ENCODE results near the gene DMWD.

DMWD gene

GRCh38 chr19:45792470-45793177 is at the start of gene DMWD:
Gene DMWD, minus strand, starts transcription at chr19:45792845. Its CDS starts 89 bp downstream, at chr19:45792756.
- H3K36me3 ChIP-seq (ENCODE audit: insufficient read depth, low read length): peaks cover 3% of the 10 kb centered on the region; the same call in 1 of the 2 replicates
- peaks cover 6% of the 10 kb centered on the region for H3K4me1 ChIP-seq (ENCODE audit: control insufficient read depth, insufficient read depth, low read length, unreplicated experiment)
- no peaks in the 10 kb centered on the region for H3K27me3 ChIP-seq (ENCODE audit: insufficient read depth, low read length)
- H3K27ac ChIP-seq (ENCODE audit: low read depth, low read length): peak within 1 kb of the TSS; percentile 59
- H2AFZ ChIP-seq (ENCODE audit: low read length, unreplicated experiment): no peak within 1 kb of the TSS
- peaks cover 19% of the 10 kb centered on the region for H3K79me2 ChIP-seq (ENCODE audit: control insufficient read depth, insufficient read depth, low read length, unreplicated experiment)
- H3K4me3 ChIP-seq (ENCODE audit: low read depth, low read length): peak within 1 kb of the TSS; percentile 78

GRCh38 chr19:45842198-45842597 is 49.6 kb upstream of the DMWD start:
- Histone ChIP-seq H3K36me3 (ENCODE audit: insufficient read depth, low read length) (peaks cover 20% of the 10 kb centered on the region), H2AFZ (ENCODE audit: low read length, unreplicated experiment) (no peak overlapping the region), H3K4me1 (ENCODE audit: control insufficient read depth, insufficient read depth, low read length, unreplicated experiment) (no peaks in the 10 kb centered on the region), H3K27ac (ENCODE audit: low read depth, low read length) (no peak overlapping the region), H3K4me3 (ENCODE audit: low read depth, low read length) (no peak overlapping the region), H3K27me3 (ENCODE audit: insufficient read depth, low read length) (no peaks in the 10 kb centered on the region), H3K79me2 (ENCODE audit: control insufficient read depth, insufficient read depth, low read length, unreplicated experiment) (no peaks in the 10 kb centered on the region)

- Histone ChIP-seq H3K4me1 (ENCODE audit: control insufficient read depth, insufficient read depth, low read length, unreplicated experiment) (no peaks in the 10 kb centered on the region), H3K4me3 (ENCODE audit: low read depth, low read length) (no peak overlapping the region), H2AFZ (ENCODE audit: low read length, unreplicated experiment) (no peak overlapping the region), H3K36me3 (ENCODE audit: insufficient read depth, low read length) (peaks cover 7% of the 10 kb centered on the region), H3K27ac (ENCODE audit: low read depth, low read length) (no peak overlapping the region), H3K79me2 (ENCODE audit: control insufficient read depth, insufficient read depth, low read length, unreplicated experiment) (no peaks in the 10 kb centered on the region), H3K27me3 (ENCODE audit: insufficient read depth, low read length) (no peaks in the 10 kb centered on the region)
Measured at GRCh38 chr19:45834970-45835369, 42.3 kb upstream of the DMWD start.

GRCh38 chr19:45828945-45829344 is 36.3 kb upstream of the DMWD start:
- Histone ChIP-seq H3K79me2 (ENCODE audit: control insufficient read depth, insufficient read depth, low read length, unreplicated experiment) (no peaks in the 10 kb centered on the region), H2AFZ (ENCODE audit: low read length, unreplicated experiment) (no peak overlapping the region), H3K36me3 (ENCODE audit: insufficient read depth, low read length) (no peaks in the 10 kb centered on the region), H3K4me3 (ENCODE audit: low read depth, low read length) (no peak overlapping the region), H3K4me1 (ENCODE audit: control insufficient read depth, insufficient read depth, low read length, unreplicated experiment) (no peaks in the 10 kb centered on the region), H3K27me3 (ENCODE audit: insufficient read depth, low read length) (no peaks in the 10 kb centered on the region), H3K27ac (ENCODE audit: low read depth, low read length) (no peak overlapping the region)

DNA sequence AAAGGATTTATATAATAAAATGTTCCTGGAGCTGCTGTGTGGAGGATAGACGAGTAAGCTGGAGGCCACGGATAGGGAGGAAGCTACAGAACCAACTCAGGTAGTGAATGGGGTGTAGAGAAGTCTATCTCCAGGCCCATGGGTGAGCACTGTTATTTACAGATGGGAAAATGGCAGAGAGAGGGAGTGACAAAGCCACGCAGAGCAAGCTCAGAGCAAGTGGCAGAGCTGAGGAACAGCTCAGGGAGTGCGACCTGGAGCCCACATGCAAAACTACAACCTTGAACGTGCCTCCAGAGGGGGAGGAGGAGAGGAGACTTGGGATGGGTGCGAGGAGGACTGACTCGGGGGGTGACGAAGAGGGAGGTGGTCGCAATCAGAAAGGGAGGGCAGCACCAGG is 35.9 kb upstream of the DMWD start:
- Histone ChIP-seq H3K27me3 (ENCODE audit: insufficient read depth, low read length) (no peaks in the 10 kb centered on the region), H3K27ac (ENCODE audit: low read depth, low read length) (no peak overlapping the region), H3K4me3 (ENCODE audit: low read depth, low read length) (no peak overlapping the region), H3K4me1 (ENCODE audit: control insufficient read depth, insufficient read depth, low read length, unreplicated experiment) (no peaks in the 10 kb centered on the region), H3K36me3 (ENCODE audit: insufficient read depth, low read length) (no peaks in the 10 kb centered on the region), H3K79me2 (ENCODE audit: control insufficient read depth, insufficient read depth, low read length, unreplicated experiment) (no peaks in the 10 kb centered on the region), H2AFZ (ENCODE audit: low read length, unreplicated experiment) (no peak overlapping the region)

DNA sequence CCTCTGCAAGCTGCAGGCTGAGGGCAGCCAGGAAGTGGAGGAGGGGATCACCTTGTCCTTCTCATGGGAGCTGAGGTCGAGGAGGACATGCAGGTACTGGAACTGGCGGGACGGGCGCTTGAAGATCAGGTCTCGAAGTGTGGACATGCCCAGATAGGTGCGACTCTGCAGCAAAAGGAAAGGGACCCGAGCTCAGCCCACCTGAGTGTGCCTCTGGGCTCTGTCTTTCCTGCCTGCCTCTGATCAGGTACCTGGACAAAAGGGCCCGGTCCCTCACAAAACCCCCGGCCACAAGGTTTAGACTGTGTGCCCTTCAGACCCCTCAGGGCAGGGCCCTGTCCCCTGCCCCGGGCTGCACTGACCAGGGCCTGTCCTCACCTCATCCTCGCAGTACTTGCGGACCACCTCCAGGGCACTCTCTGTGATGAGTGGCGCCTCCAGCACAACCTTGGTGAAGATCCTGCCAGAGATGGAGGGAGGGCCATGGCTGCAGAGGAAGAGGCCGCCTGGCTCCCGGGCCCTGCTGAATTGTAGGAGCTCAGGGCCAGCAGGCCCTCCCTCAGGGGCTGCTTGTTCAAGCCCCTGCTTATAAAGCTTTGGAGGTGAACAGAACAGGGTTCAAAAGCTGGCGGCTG is 34.9 kb upstream of the DMWD start:
- no peaks in the 10 kb centered on the region for H3K27me3 ChIP-seq (ENCODE audit: insufficient read depth, low read length)
- H3K4me1 ChIP-seq (ENCODE audit: control insufficient read depth, insufficient read depth, low read length, unreplicated experiment): no peaks in the 10 kb centered on the region
- no peak overlapping the region for H2AFZ ChIP-seq (ENCODE audit: low read length, unreplicated experiment)
- H3K27ac ChIP-seq (ENCODE audit: low read depth, low read length): no peak overlapping the region
- no peaks in the 10 kb centered on the region for H3K36me3 ChIP-seq (ENCODE audit: insufficient read depth, low read length)
- no peaks in the 10 kb centered on the region for H3K79me2 ChIP-seq (ENCODE audit: control insufficient read depth, insufficient read depth, low read length, unreplicated experiment)
- no peak overlapping the region for H3K4me3 ChIP-seq (ENCODE audit: low read depth, low read length)

DNA sequence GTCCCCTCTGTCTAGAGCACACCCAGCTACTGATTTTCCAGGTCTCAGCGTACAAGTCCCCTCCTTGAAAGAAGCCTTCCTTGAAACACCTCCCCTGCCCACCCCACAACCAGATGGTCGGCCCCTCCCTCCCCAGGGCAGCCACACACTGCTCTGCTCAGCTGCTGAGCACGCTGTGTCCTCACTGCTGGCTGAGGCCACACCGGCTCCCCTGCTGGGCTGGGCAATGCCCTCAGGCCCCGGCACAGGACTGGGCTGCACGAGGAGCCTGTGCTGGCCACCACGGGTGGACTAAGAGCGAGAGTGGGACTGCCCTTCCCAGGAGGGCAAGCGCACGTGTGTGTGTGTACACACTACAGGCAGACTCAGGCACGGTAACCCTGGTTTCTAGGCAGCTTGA is 34.3 kb upstream of the DMWD start:
- Histone ChIP-seq H3K36me3 (ENCODE audit: insufficient read depth, low read length) (no peaks in the 10 kb centered on the region), H3K4me1 (ENCODE audit: control insufficient read depth, insufficient read depth, low read length, unreplicated experiment) (no peaks in the 10 kb centered on the region), H2AFZ (ENCODE audit: low read length, unreplicated experiment) (no peak overlapping the region), H3K27ac (ENCODE audit: low read depth, low read length) (no peak overlapping the region), H3K79me2 (ENCODE audit: control insufficient read depth, insufficient read depth, low read length, unreplicated experiment) (no peaks in the 10 kb centered on the region), H3K27me3 (ENCODE audit: insufficient read depth, low read length) (no peaks in the 10 kb centered on the region), H3K4me3 (ENCODE audit: low read depth, low read length) (no peak overlapping the region)

DNA sequence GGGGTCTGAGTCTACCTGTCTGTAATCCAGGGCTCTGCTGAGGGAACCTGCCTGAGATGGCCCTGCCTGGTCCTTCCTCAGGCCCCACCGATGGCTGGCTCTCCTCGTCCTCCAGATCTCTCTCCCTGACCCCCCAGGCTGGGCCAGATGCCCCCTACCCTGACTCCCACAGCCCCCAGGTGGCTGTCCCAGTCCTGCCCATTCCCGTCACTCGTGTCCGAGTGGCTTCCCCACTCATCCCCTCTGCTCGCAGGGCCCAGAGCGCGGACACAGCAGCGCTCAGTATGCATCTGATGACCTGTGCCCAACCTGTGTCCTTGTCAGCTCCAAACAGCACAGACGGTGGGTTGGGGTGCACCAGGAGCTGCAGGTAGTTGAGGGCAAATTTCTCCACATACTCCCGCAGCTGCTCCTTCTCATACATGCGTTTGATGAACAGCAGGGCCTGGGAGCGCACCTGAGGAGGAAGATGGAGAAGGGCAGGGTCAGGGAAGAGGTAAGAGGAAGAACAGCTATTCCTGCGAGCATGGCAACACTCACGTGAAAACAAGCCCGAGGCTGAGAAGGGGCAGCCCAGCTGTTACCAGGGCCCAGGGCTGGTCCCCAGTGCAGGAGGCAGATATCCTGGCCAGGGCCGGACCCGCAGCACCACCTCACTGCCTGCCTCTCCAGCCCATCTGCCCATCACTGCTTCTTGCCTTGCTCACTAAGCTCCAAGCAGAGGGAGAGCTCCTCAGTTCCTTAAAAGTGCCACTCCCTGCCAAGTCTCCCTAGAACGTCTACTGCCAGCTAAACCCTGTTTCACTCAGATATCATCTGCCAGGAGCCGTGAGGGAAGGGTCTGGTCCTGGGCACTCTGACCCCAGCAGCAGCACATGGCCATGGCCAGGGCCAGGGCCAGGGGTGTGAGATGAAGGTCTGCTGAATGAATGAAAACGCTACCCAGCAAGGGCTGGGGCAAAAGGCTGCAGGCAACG is 33.6 kb upstream of the DMWD start:
- Histone ChIP-seq H2AFZ (ENCODE audit: low read length, unreplicated experiment) (no peak overlapping the region), H3K4me3 (ENCODE audit: low read depth, low read length) (no peak overlapping the region), H3K79me2 (ENCODE audit: control insufficient read depth, insufficient read depth, low read length, unreplicated experiment) (no peaks in the 10 kb centered on the region), H3K4me1 (ENCODE audit: control insufficient read depth, insufficient read depth, low read length, unreplicated experiment) (no peaks in the 10 kb centered on the region), H3K27ac (ENCODE audit: low read depth, low read length) (no peak overlapping the region), H3K36me3 (ENCODE audit: insufficient read depth, low read length) (no peaks in the 10 kb centered on the region), H3K27me3 (ENCODE audit: insufficient read depth, low read length) (no peaks in the 10 kb centered on the region)

- H3K36me3 ChIP-seq (ENCODE audit: insufficient read depth, low read length): no peaks in the 10 kb centered on the region
- H2AFZ ChIP-seq (ENCODE audit: low read length, unreplicated experiment): no peak overlapping the region
- H3K4me3 ChIP-seq (ENCODE audit: low read depth, low read length): no peak overlapping the region
- no peak overlapping the region for H3K27ac ChIP-seq (ENCODE audit: low read depth, low read length)
- H3K79me2 ChIP-seq (ENCODE audit: control insufficient read depth, insufficient read depth, low read length, unreplicated experiment): no peaks in the 10 kb centered on the region
- no peaks in the 10 kb centered on the region for H3K27me3 ChIP-seq (ENCODE audit: insufficient read depth, low read length)
- no peaks in the 10 kb centered on the region for H3K4me1 ChIP-seq (ENCODE audit: control insufficient read depth, insufficient read depth, low read length, unreplicated experiment)
Measured at GRCh38 chr19:45825263-45825605, 32.6 kb upstream of the DMWD start.

GRCh38 chr19:45824531-45825262 is 32.1 kb upstream of the DMWD start:
- H3K27me3 ChIP-seq (ENCODE audit: insufficient read depth, low read length): no peaks in the 10 kb centered on the region
- H3K36me3 ChIP-seq (ENCODE audit: insufficient read depth, low read length): no peaks in the 10 kb centered on the region
- no peak overlapping the region for H3K4me3 ChIP-seq (ENCODE audit: low read depth, low read length)
- no peak overlapping the region for H3K27ac ChIP-seq (ENCODE audit: low read depth, low read length)
- no peaks in the 10 kb centered on the region for H3K4me1 ChIP-seq (ENCODE audit: control insufficient read depth, insufficient read depth, low read length, unreplicated experiment)
- H3K79me2 ChIP-seq (ENCODE audit: control insufficient read depth, insufficient read depth, low read length, unreplicated experiment): no peaks in the 10 kb centered on the region
- no peak overlapping the region for H2AFZ ChIP-seq (ENCODE audit: low read length, unreplicated experiment)
